HG02798 (cell line): ENCODE results near the gene ADGRV1.

Experiments used
- ATAC-seq: cut with Tn5 transposase; IDR thresholded peaks from one replicate; pipeline ENCODE4 v1.9.1; 2021; ENCODE audit warnings: mild to moderate bottlenecking; ENCODE audit not compliant: unreplicated experiment, poor library complexity

Gene ADGRV1

DNA sequence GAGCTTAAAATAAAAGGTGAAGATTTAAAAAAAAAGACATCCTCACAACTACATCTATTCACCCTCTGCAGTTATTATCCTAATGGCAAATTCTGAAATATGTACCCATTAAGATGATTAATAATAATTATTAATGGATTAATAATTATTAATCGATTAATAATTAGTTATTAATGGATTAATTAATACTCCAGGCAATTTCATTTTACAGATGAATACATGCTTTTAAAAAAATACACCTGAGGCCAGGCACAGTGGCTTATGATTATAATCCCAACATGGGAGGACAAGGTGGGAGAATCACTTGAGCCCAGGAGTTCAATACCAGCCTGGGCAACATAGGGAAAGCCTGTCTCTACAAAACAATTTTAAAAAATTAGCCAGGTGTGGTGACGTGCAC lies 642.1 kb downstream of the ADGRV1 start:
- no peak for ATAC-seq

DNA sequence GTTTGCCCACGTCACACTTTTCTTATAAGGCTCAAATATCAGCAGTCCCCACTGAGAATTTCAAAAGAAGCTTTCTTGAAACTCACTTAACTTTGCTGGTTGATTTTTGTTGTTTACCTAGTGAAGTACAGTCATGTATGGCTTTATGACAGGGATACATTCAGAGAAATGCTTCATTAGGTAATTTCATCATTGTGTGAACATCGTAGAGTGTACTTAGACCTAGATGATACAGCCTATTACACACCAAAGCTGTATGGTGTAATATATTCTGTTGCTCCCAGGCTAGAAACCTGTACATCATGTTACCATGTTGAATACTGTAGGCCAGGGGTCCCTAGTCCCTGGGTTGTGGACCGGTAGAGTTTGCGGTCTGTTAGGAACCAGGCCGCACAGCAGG lies 647.5 kb downstream of the ADGRV1 start:
- no peak for ATAC-seq

DNA sequence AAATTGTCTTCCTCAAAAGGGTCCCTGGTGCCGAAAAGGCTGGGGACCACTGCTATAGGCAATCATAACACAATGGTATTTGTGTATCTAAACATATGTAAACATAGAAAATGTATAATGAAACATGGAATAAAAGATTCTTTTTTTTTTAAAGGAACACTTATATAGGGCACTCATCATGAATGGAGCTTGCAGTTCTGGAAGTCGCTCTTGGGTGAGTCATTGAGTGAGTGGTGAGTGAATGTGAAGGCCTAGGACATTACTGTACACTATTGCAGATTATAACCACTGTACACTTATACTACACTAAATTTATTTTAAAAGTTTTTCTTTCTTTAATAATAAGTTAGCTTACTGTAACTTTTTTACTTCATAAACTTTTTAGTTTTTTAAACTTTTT lies 648.1 kb downstream of the ADGRV1 start:
- ATAC-seq = no peak

DNA sequence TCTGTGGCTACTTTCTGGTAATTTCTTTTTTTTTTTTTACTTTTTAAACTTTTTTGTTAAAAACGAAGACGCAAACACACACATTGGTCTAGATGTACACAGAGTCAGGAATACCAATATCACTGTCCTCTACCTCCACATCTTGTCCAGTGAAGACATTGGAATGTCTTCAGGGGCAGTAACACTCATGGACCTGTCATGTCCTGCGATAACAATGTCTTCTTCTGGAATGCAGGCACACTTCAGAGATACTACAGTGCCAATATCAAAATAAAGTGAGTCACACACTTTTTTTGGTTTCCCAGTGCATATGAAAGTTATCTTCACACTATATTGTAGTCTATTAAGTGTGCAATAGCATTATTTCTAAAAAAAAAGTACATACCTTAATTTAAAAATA lies 648.7 kb downstream of the ADGRV1 start:
- ATAC-seq = no peak

DNA sequence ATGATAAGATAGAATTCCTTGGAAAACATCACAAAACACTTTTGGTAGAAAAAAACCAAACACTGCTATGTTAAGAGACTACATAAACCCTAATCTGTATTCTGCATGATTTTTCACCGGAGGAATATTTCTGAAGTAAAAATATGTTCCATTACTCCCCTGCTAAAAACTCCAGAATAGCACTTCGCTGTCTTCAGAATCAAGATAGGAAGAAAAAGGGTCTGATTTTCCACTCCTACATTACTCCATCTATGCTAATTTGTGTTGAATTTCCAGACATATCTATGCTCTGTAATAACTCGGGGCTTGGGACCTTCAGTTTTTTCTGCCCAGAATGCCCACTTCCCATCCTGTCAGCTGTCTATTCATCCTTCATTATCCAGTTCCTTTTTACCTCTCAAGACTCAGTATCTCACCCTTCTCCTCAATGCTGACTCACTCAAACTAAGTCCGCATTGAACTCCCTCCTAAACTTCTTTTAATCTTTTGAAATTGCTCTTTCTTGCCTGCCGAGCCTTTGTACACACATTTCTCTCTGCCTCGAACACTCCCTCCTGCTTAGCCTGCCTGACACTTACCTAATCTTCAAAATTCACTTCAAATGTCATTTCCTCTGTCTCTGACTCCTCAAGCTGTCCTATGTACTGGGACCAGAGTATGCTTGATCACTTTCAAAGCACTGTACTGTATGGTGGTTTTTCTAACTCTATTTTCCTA lies 653.6 kb downstream of the ADGRV1 start:
- ATAC-seq = no peak

DNA sequence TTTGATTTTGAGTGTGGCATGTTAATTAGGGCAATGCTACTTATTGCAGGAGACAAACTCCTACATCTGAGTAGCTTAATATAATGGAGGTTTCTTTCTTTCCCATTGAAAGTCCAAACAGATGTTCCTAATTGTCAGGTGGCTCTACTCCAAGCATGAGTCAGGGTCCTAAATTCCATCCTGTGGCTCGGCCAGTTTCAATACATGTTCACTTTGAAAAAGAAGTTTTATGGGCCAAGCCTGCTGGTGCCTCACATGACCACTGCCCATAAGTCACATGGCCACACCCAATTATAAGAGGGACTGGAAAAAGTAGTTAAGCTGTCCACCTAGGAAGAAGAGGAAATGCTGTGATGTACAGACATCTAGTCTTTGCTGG lies 654.1 kb downstream of the ADGRV1 start:
- ATAC-seq = no peak
